LNCaP clone FGC (cell line): ENCODE results near the gene ZNF181.

ENCODE experiments used
- DNase-seq: peaks from one replicate; pipeline ENCODE4 v3.0.0-alpha.2; 2011; ENCODE audit warnings: low read depth
- H3K4me3 ChIP-seq: 2 replicates; pipeline ENCODE4 v1.5.1; 2011; ENCODE audit warnings: mild to moderate bottlenecking, low read depth, low read length, control low read depth
- TF ChIP-seq, protein P1 (sequence below): IDR thresholded peaks from 2 replicates; pipeline ENCODE4 v1.5.1; 2012; ENCODE audit warnings: mild to moderate bottlenecking; ENCODE audit not compliant: control insufficient read depth, insufficient read depth; ENCODE audit errors: extremely low read depth

The ZNF181 gene

DNA sequence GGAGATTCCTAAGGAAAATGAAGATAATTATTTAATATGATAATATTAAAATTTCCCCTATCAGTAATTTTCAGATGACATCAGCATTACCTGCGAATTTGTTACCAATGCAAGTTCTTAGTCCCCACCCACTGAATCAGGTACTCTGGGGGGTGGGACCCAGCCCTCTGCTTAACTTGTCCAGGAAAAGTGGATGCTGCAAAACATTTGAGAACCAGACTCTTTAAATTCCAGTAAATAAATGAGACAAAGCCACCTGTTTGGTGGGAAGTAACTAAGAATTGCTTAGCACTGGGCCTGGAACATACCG is 39.5 kb downstream of the ZNF181 start:
- TF ChIP-seq, protein P1, sequence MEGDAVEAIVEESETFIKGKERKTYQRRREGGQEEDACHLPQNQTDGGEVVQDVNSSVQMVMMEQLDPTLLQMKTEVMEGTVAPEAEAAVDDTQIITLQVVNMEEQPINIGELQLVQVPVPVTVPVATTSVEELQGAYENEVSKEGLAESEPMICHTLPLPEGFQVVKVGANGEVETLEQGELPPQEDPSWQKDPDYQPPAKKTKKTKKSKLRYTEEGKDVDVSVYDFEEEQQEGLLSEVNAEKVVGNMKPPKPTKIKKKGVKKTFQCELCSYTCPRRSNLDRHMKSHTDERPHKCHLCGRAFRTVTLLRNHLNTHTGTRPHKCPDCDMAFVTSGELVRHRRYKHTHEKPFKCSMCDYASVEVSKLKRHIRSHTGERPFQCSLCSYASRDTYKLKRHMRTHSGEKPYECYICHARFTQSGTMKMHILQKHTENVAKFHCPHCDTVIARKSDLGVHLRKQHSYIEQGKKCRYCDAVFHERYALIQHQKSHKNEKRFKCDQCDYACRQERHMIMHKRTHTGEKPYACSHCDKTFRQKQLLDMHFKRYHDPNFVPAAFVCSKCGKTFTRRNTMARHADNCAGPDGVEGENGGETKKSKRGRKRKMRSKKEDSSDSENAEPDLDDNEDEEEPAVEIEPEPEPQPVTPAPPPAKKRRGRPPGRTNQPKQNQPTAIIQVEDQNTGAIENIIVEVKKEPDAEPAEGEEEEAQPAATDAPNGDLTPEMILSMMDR: no peak
- DNase-seq: no peak
- H3K4me3 ChIP-seq: peak overlapping the region; percentile 81

GRCh38 chr19:34774857-34775256 is 40.8 kb downstream of the ZNF181 start:
- TF ChIP-seq, protein P1: no peak
- H3K4me3 ChIP-seq: no peak overlapping the region
- no peak for DNase-seq

DNA sequence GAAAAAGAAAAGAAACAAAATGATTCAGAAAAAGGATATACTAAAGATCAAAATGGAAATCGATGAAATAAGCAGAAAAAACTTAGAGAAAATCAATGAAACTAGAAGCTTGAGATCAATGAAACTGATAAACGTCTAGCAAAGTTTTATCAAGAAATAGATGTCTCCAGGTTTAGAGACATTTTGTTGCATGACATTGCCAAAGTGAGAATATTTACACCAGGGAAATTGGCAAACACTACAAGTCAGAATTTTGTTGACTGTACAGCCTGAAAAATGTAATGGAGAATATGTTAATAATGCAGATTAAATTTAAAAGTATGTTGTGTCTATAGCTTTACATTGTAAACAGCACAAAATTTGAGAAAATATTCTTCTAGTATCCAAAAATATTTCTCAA is 44.3 kb downstream of the ZNF181 start:
- no peak for DNase-seq
- no peak overlapping the region for H3K4me3 ChIP-seq
- TF ChIP-seq, protein P1: no peak

DNA sequence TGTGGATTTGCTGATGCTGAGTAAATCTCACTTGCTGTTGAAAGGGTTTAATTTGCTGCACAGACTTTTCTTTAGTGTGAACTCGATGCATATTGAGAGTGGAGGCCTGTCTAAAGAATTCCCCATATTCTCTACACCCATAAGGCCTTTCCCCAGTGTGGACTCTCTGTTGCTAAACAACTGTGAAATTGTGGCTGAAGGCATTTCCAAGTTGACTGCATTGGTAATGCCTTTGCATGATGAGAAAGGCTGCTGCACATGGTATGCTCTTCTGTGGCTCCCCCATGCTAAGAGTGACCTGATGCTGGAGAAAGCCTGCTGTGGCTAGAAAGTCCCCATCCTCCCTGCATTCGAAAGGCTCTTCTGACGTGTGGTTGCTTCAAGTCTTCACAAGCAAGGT is 45.6 kb downstream of the ZNF181 start:
- TF ChIP-seq, protein P1: no peak
- no peak overlapping the region for H3K4me3 ChIP-seq
- no peak for DNase-seq

DNA sequence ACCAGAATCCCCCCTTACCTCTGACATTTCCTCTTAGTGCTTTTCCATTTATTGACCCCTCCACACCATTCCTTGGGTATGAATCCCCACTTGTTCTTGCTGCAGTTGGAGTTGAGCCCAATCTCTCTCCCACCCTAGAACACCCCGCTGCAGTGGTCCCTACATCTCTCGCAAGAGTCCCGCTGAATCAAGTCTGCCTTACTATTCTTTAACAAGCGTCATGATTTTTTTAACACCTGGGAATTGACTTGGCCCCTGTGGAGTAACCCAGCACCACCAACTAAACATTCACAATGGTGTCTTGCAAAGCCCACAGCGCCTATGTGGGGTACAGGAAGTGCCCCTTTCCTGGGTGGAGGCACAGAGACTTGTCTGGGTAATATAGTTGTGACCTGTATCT is 52.2 kb downstream of the ZNF181 start:
- TF ChIP-seq, protein P1: no peak
- no peak overlapping the region for H3K4me3 ChIP-seq
- DNase-seq: no peak

- TF ChIP-seq, protein P1: no peak
- no peak overlapping the region for H3K4me3 ChIP-seq
- no peak for DNase-seq
Measured at GRCh38 chr19:34787059-34787824, 53.2 kb downstream of the ZNF181 start.

- H3K4me3 ChIP-seq: no peak overlapping the region
- TF ChIP-seq, protein P1: no peak
- no peak for DNase-seq
Measured at GRCh38 chr19:34788074-34788473, 54.0 kb downstream of the ZNF181 start.
